ENCODE results near the gene PC.

DNA sequence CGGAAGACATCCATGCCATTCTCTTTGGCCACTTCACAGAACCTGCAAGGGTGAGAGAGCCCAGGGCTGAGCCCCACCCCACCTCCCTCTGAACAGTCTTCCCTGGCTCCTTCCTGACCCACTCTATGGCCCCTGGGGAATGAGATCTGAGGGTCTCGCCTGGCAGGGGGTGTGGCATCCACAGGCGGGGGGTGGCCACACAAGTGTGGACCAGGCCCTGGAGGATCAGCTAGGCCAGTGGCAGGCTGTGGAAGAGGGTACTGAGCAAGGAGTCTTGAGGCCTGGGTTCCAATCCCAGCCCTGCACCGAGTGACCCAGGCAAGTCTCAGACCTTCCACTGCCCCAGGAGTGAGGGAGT, 107.0 kb downstream of the PC start:
- TF ChIP-seq CTCF (IDR thresholded peaks at IDR 0.05) = no peak
- no peak for TF ChIP-seq POLR2A (IDR thresholded peaks at IDR 0.05)

All from lower leg skin (tissue), 3 donors.